LNCAP (cell line): Measurements from ENCODE around the gene BUB1B.

Source experiments
- TF ChIP-seq, protein P1 (sequence below): fragments of 450-650 bp; IDR thresholded peaks from 2 replicates; pipeline ENCODE4 v1.5.1; 2017; ENCODE audit warnings: mild to moderate bottlenecking

The BUB1B gene

DNA sequence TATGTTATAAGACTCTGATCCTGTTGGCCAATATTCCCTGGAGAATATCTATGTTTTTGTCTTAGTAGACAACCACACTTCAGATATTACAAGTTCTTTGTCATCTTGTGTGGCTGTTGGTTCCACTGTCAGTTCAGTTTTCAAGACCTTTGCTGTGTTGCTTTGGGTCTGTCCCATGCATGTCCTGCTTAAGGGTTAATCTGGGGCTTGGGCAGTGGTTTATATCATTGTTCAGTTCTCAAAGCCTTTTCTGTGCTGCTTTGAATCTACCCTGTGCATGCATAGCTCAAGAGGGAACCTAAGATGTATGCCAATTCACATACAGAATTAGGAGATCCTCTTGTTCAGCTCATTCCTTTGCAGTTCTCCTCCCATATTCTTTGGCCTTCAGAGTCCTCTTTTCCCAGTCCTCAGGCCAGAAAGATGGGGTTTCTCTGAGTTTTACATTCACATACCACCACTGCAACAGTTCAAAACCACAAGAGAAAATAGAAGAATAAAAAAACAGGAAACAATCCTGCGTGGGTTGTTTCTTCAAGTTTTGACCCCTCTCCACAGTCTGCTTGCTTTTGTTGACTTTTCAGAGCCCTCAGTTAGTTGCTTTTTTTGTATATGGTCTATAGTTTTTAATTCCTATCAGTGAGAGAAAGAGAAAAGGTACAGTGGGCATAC, 21.6 kb downstream of the BUB1B start:
- TF ChIP-seq, protein P1, sequence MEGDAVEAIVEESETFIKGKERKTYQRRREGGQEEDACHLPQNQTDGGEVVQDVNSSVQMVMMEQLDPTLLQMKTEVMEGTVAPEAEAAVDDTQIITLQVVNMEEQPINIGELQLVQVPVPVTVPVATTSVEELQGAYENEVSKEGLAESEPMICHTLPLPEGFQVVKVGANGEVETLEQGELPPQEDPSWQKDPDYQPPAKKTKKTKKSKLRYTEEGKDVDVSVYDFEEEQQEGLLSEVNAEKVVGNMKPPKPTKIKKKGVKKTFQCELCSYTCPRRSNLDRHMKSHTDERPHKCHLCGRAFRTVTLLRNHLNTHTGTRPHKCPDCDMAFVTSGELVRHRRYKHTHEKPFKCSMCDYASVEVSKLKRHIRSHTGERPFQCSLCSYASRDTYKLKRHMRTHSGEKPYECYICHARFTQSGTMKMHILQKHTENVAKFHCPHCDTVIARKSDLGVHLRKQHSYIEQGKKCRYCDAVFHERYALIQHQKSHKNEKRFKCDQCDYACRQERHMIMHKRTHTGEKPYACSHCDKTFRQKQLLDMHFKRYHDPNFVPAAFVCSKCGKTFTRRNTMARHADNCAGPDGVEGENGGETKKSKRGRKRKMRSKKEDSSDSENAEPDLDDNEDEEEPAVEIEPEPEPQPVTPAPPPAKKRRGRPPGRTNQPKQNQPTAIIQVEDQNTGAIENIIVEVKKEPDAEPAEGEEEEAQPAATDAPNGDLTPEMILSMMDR = no peak

DNA sequence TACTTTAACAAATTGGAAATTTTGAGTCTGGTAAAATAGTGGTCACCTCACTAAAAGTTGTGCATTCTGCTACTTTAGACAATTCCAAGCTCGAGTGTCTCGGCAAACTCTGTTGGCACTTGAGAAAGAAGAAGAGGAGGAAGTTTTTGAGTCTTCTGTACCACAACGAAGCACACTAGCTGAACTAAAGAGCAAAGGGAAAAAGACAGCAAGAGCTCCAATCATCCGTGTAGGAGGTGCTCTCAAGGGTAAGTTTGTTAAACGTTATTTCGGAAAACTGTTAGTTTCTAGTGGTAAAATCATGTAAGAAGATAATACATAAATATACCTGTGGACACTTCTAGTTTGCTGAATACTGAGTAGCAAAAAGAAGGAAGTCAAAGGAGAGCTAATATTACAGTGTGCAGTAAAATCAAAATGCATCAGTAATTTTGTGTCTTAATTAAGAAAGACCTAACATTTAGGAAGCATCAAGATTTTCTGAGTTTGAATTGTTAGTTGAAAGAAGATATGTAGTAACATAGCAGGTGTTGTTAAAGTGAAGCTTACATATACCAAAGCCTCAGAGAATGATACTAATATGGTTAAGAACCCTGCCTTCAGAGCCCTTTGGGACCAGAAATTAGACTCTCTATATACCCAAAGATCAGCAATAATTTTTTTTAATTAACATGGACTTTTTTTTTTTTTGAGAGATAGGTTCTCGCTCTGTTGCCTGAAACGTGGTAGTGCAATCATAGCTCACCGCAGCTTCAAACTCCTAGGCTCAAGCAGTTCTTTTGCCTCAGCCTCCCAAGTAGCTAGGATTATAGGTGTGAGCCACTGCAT, 23.0 kb downstream of the BUB1B start:
- TF ChIP-seq, protein P1 = no peak

DNA sequence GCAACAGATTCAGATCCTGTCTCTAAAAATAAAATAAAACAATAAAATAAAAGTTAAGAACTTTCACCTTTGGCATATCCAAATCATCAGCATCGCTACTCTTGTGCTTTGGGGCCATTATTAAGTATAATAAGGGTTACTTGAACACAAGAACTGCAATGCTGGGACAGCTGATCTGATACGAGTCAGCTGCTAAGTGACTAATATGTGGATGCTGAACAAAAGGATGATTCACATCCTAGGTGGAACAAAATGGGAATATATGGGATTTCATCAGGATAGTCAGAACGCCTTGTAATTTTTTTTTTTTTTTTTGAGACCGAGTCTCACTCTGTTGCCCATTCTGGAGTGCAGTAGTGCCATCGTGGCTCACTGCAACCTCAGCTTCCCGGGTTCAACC, 29.7 kb downstream of the BUB1B start:
- TF ChIP-seq, protein P1 = no peak

DNA sequence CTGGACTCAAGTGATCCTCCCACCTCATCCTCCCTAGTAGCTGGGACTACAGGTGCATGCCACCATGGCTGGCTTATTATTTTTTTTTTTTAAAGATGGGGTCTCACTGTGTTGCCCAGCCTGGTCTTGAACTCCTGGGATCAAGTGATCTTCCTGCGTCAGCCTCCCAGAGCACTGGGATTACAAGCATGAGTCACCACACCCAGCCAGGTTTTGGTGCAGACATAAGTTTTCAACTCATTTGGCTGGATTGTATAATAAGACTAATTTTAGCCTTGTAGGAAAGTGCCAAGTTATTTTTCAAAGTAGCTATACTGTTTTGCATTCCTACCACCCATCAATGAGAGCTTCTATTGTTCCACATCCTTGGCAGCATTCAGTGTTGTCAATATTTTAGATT, 32.1 kb downstream of the BUB1B start:
- TF ChIP-seq, protein P1 = no peak

DNA sequence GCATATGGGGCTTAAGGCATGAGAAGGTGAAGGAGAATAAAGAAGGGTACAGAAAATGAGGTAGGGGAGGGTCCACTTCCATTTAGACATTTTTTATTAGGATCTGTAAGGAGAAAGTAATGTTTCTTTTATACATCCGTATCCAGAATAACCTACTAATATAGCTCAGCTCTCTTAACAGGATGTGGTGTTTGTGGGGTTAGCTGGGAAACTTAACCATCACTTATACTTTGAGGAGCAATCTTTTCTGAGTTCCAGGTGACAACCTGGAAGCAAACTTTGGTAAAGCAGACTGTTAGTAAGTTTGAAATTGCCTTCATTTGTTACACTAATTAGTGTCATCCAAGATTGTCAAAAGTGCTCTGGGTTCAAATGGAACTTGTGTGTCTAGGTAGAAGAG, 36.6 kb downstream of the BUB1B start:
- TF ChIP-seq, protein P1 = no peak

DNA sequence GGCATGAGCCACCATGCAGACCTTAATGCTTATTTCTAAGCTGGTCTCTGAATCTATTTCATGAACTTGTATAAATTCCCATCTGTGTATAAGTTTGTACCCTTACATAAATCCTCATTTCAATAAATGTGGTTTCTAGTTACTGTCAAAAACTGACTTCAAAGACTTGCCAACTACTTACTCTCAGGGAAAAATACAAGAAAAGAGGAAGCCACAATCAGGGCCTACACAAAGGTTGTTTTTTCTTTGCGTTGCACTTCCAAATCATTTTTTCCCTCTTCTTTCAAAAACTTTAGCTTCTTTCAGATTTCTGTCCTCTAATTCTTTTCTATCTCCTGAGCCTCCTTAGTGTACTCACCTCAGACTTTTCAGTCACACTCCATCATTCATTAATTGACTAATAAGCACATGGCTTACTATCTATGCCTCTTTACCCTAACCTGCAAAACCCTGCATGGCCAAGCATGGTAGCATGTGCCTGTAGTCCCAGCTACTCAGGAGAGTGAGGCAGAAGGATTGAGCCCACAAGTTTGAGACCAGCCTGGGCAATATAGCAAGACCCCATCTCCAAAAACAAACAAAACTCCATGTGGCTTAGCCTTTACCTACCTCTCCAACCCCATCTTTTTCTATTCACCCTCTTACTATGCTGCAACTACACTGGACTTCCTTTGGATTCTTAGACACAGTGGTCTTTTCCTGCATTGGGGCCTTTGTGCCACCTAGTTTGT, 37.7 kb downstream of the BUB1B start:
- TF ChIP-seq, protein P1 = no peak

DNA sequence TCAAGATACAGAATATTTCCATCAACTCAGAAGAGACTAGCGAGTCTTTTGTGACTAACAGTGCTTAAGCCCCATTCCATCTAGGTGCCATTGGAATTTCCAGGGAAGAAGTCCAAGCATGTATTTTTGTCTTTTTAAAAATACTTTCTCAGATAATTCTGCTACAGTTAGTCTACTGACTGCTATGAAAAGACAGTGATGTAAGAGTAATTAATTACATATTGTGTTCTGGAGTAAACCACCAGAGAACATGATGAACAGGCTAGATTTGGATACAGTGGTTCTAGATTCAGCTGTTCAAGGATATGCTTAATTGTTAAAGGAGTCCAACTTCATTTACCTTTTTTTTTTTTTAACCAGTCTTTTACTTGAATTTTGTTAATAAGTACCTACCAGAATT, 43.2 kb downstream of the BUB1B start:
- TF ChIP-seq, protein P1 = no peak
